IPS-18a (cell line): ENCODE results near the gene CACNA1C.
"Not testable (repeated sequence)": the region's sequence is repeated elsewhere in the genome, so short reads cannot be mapped to it uniquely, and the experiment has no call there.

Source experiments
- H3K27ac ChIP-seq: one replicate; pipeline ENCODE4 v1.5.1; 2013; ENCODE audit warnings: low read length
- H3K27me3 ChIP-seq: one replicate; pipeline ENCODE4 v1.6.1; 2013; ENCODE audit warnings: mild to moderate bottlenecking, low read length; ENCODE audit not compliant: control insufficient read depth, insufficient read depth
- H3K36me3 ChIP-seq: one replicate; pipeline ENCODE4 v1.6.1; 2013; ENCODE audit warnings: low read depth, low read length; ENCODE audit not compliant: control insufficient read depth
- H3K4me1 ChIP-seq: one replicate; pipeline ENCODE4 v1.6.1; 2013; ENCODE audit warnings: low read depth, low read length; ENCODE audit not compliant: control insufficient read depth
- H3K4me3 ChIP-seq: one replicate; pipeline ENCODE4 v1.5.1; 2013; ENCODE audit warnings: low read length
- H3K9ac ChIP-seq: one replicate; pipeline ENCODE4 v1.6.1; 2013; ENCODE audit warnings: mild to moderate bottlenecking, low read length, moderate library complexity
- H3K9me3 ChIP-seq: one replicate; pipeline ENCODE4 v1.6.1; 2013; ENCODE audit warnings: low read depth, low read length; ENCODE audit not compliant: control insufficient read depth

The CACNA1C gene

DNA sequence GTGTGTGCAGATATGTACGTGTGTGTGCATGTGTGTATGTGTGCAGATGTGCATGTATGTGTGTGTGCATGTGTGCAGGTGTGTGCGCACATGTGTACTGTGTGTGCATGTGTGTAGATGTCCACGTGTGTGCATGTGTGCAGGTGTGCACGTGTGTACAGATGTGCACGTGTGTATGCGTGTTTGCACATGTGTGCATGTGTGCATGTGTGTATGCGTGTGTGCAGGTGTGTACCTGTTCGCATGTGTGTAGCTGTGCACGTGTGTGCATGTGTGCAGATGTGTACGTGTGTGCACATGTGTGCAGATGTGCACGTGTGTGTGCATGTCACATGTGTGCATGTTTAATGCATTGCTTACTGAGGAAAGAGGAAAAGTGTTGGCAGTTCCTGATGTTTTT is 686.3 kb downstream of the CACNA1C start:
- no peak overlapping the region for H3K4me3 ChIP-seq
- no peaks in the 10 kb centered on the region for H3K27me3 ChIP-seq
- H3K4me1 ChIP-seq: no peaks in the 10 kb centered on the region
- H3K9ac ChIP-seq: no peak overlapping the region
- H3K27ac ChIP-seq: no peak overlapping the region
- H3K9me3 ChIP-seq: no peaks in the 10 kb centered on the region
- H3K36me3 ChIP-seq: no peaks in the 10 kb centered on the region

DNA sequence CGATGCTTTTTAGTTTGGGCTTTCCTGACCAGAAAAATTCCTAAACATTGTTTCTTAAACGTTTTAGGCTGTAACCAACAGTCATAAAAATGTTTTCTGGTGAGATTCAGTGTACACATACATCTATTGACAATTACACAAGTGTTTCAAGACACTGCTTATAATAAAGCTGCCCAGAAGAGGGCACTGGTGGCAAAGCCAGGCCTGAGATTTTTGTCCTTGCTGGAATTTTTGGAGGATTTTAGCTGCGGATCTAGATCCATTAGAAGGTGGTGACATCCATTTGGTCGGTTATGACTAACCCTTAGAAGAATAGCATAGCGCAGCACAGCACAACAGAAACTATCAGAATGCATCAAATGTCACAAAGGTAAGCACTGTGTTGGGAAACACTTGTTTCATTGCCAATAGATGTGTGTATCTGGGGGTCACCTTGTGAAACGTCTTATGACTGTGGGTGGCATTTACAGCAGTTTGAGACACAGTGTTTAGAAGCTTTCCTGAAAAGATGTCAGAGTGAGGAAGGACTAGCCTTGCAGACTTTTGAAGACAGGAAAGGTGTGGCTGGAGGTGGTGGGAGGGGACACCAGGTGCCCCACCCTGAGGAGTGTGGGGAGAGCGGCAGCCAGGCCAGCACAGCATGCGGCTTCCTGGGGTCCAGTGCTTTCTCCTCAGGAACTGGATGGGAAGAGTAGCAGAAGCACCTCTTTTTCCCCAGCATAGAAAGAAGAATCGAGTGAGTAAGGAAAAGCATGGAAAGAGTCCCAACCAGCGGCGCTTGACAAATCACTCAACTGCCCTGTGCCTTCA is 687.2 kb downstream of the CACNA1C start:
- Histone ChIP-seq H3K27me3 (no peaks in the 10 kb centered on the region), H3K4me1 (no peaks in the 10 kb centered on the region), H3K4me3 (no peak overlapping the region), H3K36me3 (no peaks in the 10 kb centered on the region), H3K27ac (no peak overlapping the region), H3K9me3 (no peaks in the 10 kb centered on the region), H3K9ac (no peak overlapping the region)

DNA sequence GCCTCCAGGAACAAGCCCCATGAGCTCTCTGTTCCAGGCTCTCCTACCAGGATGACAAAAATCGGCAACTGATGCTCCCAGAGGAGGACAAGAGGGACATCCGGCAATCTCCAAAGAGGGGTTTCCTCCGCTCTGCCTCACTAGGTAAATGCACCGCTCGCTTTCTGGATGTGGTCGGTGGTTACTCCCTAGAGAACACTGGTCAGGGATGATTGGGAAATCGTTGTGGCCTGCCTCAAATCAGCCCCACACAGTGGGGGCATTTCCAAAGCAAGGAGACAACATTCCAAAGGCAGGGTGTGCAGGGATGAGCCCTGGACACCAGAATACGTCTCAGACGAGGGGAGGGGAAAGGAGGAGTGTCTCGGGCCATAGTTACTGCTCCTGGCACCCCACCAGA is 689.2 kb downstream of the CACNA1C start:
- H3K27ac ChIP-seq, H3K36me3 ChIP-seq, H3K9ac ChIP-seq, H3K9me3 ChIP-seq, H3K4me1 ChIP-seq, H3K27me3 ChIP-seq, H3K4me3 ChIP-seq: not testable (repeated sequence)

DNA sequence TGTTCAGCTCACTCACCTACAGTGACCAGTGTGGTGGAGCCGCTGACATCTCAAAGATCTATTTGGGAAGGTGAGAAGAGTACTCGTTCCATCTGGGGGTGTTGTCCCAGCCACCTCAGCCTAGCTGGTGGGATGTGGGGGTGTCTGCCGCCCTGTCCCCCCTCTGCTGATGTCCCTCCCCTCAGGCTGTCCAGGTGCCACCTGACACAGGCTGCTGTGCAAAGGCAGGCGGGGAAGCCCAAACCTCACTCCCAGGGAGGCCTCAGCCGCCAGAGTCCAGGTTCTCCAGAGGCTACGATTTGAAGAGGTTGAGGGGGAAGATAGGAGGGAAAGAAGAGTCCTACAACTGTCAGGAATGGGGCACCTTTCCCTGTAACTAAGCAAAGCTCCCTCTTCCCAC is 690.7 kb downstream of the CACNA1C start:
- H3K27me3 ChIP-seq: no peaks in the 10 kb centered on the region
- H3K36me3 ChIP-seq: no peaks in the 10 kb centered on the region
- H3K27ac ChIP-seq: no peak overlapping the region
- H3K9ac ChIP-seq: no peak overlapping the region
- H3K4me3 ChIP-seq: no peak overlapping the region
- H3K9me3 ChIP-seq: no peaks in the 10 kb centered on the region
- no peaks in the 10 kb centered on the region for H3K4me1 ChIP-seq

DNA sequence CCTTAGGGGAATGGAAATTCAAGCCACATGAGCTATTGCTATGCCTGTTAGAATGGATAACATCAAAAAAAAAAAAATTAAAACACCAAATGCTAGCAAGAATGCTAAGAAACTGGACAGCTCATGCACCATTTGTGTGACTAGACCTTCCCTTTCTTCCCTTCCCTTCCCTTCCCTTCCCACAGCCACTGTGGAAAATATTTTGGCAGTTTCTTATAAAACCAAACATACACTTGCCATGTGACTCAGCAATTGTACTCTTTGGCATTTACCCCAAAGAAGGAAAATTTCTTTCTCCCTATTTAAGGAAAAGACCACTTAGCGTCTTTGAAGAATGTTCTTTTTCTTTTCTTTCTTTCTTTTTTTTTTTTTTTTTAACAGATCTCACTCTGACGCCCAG is 692.9 kb downstream of the CACNA1C start:
- no peak overlapping the region for H3K9ac ChIP-seq
- no peaks in the 10 kb centered on the region for H3K9me3 ChIP-seq
- H3K36me3 ChIP-seq: no peaks in the 10 kb centered on the region
- H3K27me3 ChIP-seq: no peaks in the 10 kb centered on the region
- no peak overlapping the region for H3K27ac ChIP-seq
- no peak overlapping the region for H3K4me3 ChIP-seq
- peaks cover 9% of the 10 kb centered on the region for H3K4me1 ChIP-seq
